OCI-LY3 (cell line): Measurements from ENCODE around the gene EAPP.

Experiments used
- H2AFZ ChIP-seq: fragments of 200-600, 300-600 bp; shearing (Covaris generic); 2 replicates; pipeline ENCODE4 v1.6.0; 2014; ENCODE audit warnings: antibody characterized with exemption, low read depth, low read length
- H3K27ac ChIP-seq: fragments of 200-600, 300-600 bp; sonication (generic); 2 replicates; pipeline ENCODE4 v1.5.1; 2014; ENCODE audit warnings: mild to moderate bottlenecking, low read length, moderate library complexity, mixed read lengths
- H3K27me3 ChIP-seq: fragments of 200-600, 300-600 bp; sonication (generic); 2 replicates; pipeline ENCODE4 v1.6.1; 2014; ENCODE audit warnings: low read depth, low read length, mixed read lengths
- H3K36me3 ChIP-seq: fragments of 200-600, 300-600 bp; sonication (generic); replicated peaks from 2 replicates; pipeline ENCODE3; 2014; ENCODE audit warnings: low read depth, low read length, mixed read lengths
- H3K4me1 ChIP-seq: fragments of 300-600, 200-600 bp; sonication (generic); 2 replicates; pipeline ENCODE4 v1.6.1; 2014; ENCODE audit warnings: low read length, mixed read lengths
- H3K4me2 ChIP-seq: fragments of 200-600, 300-600 bp; sonication (generic); 2 replicates; pipeline ENCODE4 v1.6.1; 2014; ENCODE audit warnings: low read length, mixed read lengths
- H3K4me3 ChIP-seq: fragments of 300-600, 200-600 bp; sonication (generic); 2 replicates; pipeline ENCODE4 v1.5.1; 2014; ENCODE audit warnings: antibody characterized with exemption, mild to moderate bottlenecking, low read length, moderate library complexity
- H3K79me2 ChIP-seq: fragments of 300-600, 200-600 bp; shearing (Covaris generic); 2 replicates; pipeline ENCODE4 v1.6.1; 2014; ENCODE audit warnings: mild to moderate bottlenecking, low read length, mixed read lengths
- H3K9ac ChIP-seq: fragments of 300-600, 200-600 bp; shearing (Covaris generic); 2 replicates; pipeline ENCODE4 v1.6.0; 2014; ENCODE audit warnings: mild to moderate bottlenecking, low read length, moderate library complexity
- H3K9me3 ChIP-seq: fragments of 200-600, 300-600 bp; shearing (Covaris generic); 2 replicates; pipeline ENCODE4 v1.6.1; 2014; ENCODE audit warnings: low read length, mixed read lengths; ENCODE audit not compliant: insufficient read depth
- H4K20me1 ChIP-seq: fragments of 200-600, 300-600 bp; sonication (generic); 2 replicates; pipeline ENCODE4 v1.6.1; 2016; ENCODE audit warnings: low read length, mixed read lengths; ENCODE audit not compliant: insufficient read depth
- EZH2phosphoT487 ChIP-seq: fragments of 200-600 bp; shearing (Covaris generic); IDR thresholded peaks from 2 replicates; pipeline ENCODE4 v1.6.1; 2018; ENCODE audit warnings: antibody characterized with exemption, mixed run types, low read depth
- TF ChIP-seq, protein P1 (sequence below): fragments of 200-600, 300-600 bp; sonication (generic); IDR thresholded peaks from 2 replicates; pipeline ENCODE4 v1.5.1; 2014; ENCODE audit warnings: antibody characterized with exemption, low read length, low read depth

EAPP gene

DNA sequence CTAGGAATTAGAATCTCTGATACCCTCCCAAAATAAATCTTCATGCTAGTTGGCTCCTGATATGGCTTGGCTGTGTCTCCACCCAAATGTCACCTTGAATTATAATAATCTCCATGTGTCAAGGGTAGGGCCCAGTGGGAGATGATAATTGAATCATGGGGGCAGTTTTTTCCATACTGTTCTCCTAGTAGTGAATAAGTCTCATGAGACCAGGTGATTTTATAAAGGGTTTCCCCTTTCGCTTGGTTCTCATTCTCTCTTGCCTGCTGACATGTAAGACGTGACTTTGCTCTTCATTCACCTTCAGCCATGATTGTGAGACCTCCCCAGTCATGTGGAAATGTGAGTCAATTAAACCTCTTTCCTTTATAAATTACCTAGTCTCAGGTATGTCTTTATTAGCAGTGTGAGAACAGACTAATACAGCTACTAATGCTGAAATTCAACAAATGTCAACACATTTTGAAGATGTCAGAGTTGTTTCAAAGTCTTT, 65.3 kb downstream of the EAPP start:
- Histone ChIP-seq H3K27me3 (no peaks in the 10 kb centered on the region), H3K9me3 (no peaks in the 10 kb centered on the region), H3K4me2 (0 out of 2 replicates have a peak overlapping the region, but pooled peaks have one; percentile 11), H2AFZ (no peak overlapping the region), H3K36me3 (no peaks in the 10 kb centered on the region), H3K4me3 (no peak overlapping the region), H3K27ac (no peak overlapping the region), H3K79me2 (no peaks in the 10 kb centered on the region), H4K20me1 (no peaks in the 10 kb centered on the region), H3K4me1 (peaks cover 6% of the 10 kb centered on the region), H3K9ac (no peak overlapping the region)
- TF ChIP-seq, protein P1, sequence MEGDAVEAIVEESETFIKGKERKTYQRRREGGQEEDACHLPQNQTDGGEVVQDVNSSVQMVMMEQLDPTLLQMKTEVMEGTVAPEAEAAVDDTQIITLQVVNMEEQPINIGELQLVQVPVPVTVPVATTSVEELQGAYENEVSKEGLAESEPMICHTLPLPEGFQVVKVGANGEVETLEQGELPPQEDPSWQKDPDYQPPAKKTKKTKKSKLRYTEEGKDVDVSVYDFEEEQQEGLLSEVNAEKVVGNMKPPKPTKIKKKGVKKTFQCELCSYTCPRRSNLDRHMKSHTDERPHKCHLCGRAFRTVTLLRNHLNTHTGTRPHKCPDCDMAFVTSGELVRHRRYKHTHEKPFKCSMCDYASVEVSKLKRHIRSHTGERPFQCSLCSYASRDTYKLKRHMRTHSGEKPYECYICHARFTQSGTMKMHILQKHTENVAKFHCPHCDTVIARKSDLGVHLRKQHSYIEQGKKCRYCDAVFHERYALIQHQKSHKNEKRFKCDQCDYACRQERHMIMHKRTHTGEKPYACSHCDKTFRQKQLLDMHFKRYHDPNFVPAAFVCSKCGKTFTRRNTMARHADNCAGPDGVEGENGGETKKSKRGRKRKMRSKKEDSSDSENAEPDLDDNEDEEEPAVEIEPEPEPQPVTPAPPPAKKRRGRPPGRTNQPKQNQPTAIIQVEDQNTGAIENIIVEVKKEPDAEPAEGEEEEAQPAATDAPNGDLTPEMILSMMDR = no peak
- TF ChIP-seq EZH2phosphoT487 = no peak

DNA sequence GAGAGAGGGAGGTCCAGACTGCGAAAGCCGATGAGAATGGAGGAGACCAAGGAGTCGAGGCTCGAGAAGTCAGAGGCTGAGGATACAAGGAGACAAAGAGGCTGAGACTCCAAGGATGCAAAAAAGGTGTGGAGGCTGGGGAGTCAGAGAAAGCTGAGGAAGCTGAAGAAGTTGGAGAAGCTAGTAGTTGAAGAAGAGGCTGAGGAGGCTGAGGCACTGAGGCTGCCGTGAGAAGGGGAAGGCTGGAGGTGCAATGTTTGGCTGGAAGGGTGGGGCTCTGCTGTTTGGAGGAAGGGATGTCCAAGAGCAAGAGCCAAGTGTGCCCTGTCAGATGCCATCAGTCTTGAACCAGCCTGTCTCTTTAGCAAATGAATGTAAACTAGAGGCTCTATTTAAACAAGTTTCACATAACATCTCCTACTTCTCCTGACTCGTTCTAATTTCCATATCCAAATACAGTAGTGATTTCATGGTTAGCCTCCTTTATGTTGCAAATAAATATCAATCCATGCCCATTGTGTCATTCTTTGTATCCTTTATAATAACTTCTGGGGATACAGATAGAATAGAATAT, 66.7 kb downstream of the EAPP start:
- Histone ChIP-seq H3K36me3 (no peaks in the 10 kb centered on the region), H3K4me1 (peaks cover 6% of the 10 kb centered on the region), H3K9ac (no peak overlapping the region), H3K4me3 (no peak overlapping the region), H3K79me2 (no peaks in the 10 kb centered on the region), H4K20me1 (no peaks in the 10 kb centered on the region), H3K27me3 (no peaks in the 10 kb centered on the region), H3K27ac (no peak overlapping the region), H2AFZ (no peak overlapping the region), H3K4me2 (no peak overlapping the region), H3K9me3 (no peaks in the 10 kb centered on the region)
- TF ChIP-seq EZH2phosphoT487 = no peak
- TF ChIP-seq, protein P1 = no peak

- no peak overlapping the region for H3K4me3 ChIP-seq
- H3K9me3 ChIP-seq = no peaks in the 10 kb centered on the region
- H4K20me1 ChIP-seq = no peaks in the 10 kb centered on the region
- no peaks in the 10 kb centered on the region for H3K79me2 ChIP-seq
- TF ChIP-seq, protein P1 = no peak
- no peak for TF ChIP-seq EZH2phosphoT487
- H3K27me3 ChIP-seq = no peaks in the 10 kb centered on the region
- no peak overlapping the region for H2AFZ ChIP-seq
- no peak overlapping the region for H3K27ac ChIP-seq
- H3K36me3 ChIP-seq = no peaks in the 10 kb centered on the region
- no peak overlapping the region for H3K9ac ChIP-seq
- H3K4me2 ChIP-seq = no peak overlapping the region
- peaks cover 6% of the 10 kb centered on the region for H3K4me1 ChIP-seq
Measured at GRCh38 chr14:34470319-34470718, 69.2 kb downstream of the EAPP start.

- TF ChIP-seq, protein P1 = no peak
- no peak for TF ChIP-seq EZH2phosphoT487
- Histone ChIP-seq H3K9me3 (no peaks in the 10 kb centered on the region), H3K4me1 (peaks cover 6% of the 10 kb centered on the region), H3K9ac (no peak overlapping the region), H3K79me2 (peaks cover under 1% of the 10 kb centered on the region), H4K20me1 (no peaks in the 10 kb centered on the region), H3K27ac (no peak overlapping the region), H2AFZ (no peak overlapping the region), H3K4me2 (no peak overlapping the region), H3K4me3 (no peak overlapping the region), H3K36me3 (no peaks in the 10 kb centered on the region), H3K27me3 (no peaks in the 10 kb centered on the region)
Measured at GRCh38 chr14:34466691-34467090, 72.8 kb downstream of the EAPP start.
